Caco-2 (cell line): ENCODE data around the gene FAM43A. TPM values are rescaled to one million over a fixed set of nuclear protein-coding genes. Genes with fewer than 3 reads are reported as not detected.

Experiments used
- BruUV-seq: library from RNA; stranded (reverse); fragments of 400-500 nt; replicated peaks from 2 replicates; lab custom pipeline; 2021; lab: Mats Ljungman, UMichigan
- CTCF ChIA-PET: fragments of 300-600 bp; sonication (Branson Sonifier 250); formaldehyde crosslinking; loops from one replicate; lab custom pipeline; 2022; ENCODE audit warnings: antibody characterized with exemption; lab: Charles Lee
- POLR2A ChIA-PET: fragments of 300-600 bp; sonication (Branson Sonifier 250); formaldehyde crosslinking; loops from one replicate; lab custom pipeline; 2022; ENCODE audit warnings: antibody characterized with exemption; lab: Charles Lee
- DNase-seq, 2 experiments: peaks; one replicate each; pipeline versions ENCODE4 v3.0.0 to v3.0.0-alpha.2; 2020 to 2022
- H3K27me3 ChIP-seq: replicated peaks from 2 replicates; pipeline ENCODE4 v1.6.0; 2011; ENCODE audit warnings: low read length; ENCODE audit not compliant: control insufficient read depth, insufficient read depth
- H3K36me3 ChIP-seq: 2 replicates; pipeline ENCODE4 v1.5.1; 2011; ENCODE audit warnings: low read length; ENCODE audit not compliant: control insufficient read depth, insufficient read depth
- H3K4me1 ChIP-seq: fragments of 250-450 bp; sonication (Bioruptor Pico); 2 replicates; pipeline ENCODE4 v1.5.1; 2020; ENCODE audit warnings: mild to moderate bottlenecking
- H3K4me3 ChIP-seq: 2 replicates; pipeline ENCODE4 v1.5.1; 2011; ENCODE audit warnings: low read depth, mild to moderate bottlenecking, control low read depth, low read length
- H3K9me3 ChIP-seq: fragments of 250-450 bp; sonication (Bioruptor Pico); 2 replicates; pipeline ENCODE4 v1.5.1; 2020; ENCODE audit warnings: mild to moderate bottlenecking, moderate library complexity
- H3K27ac Mint-ChIP-seq: one replicate; pipeline ENCODE4 v1.8.0; 2022; ENCODE audit warnings: mixed read lengths; ENCODE audit not compliant: unreplicated experiment
- H3K27me3 Mint-ChIP-seq: one replicate; pipeline ENCODE4 v1.8.0; 2022; ENCODE audit warnings: mixed read lengths; ENCODE audit not compliant: insufficient read depth, unreplicated experiment
- H3K36me3 Mint-ChIP-seq: one replicate; pipeline ENCODE4 v1.8.0; 2022; ENCODE audit warnings: mild to moderate bottlenecking, mixed read lengths; ENCODE audit not compliant: insufficient read depth, unreplicated experiment
- H3K4me1 Mint-ChIP-seq: one replicate; pipeline ENCODE4 v1.8.0; 2022; ENCODE audit warnings: low read depth, mixed read lengths; ENCODE audit not compliant: unreplicated experiment
- H3K4me3 Mint-ChIP-seq: one replicate; pipeline ENCODE4 v1.8.0; 2022; ENCODE audit warnings: mild to moderate bottlenecking, moderate library complexity, mixed read lengths; ENCODE audit not compliant: unreplicated experiment
- H3K9me3 Mint-ChIP-seq: one replicate; pipeline ENCODE4 v1.8.0; 2022; ENCODE audit warnings: mixed read lengths; ENCODE audit not compliant: unreplicated experiment
- CTCF ChIP-seq, 2 experiments: fragments of 200-600 bp in 1 of 2; IDR thresholded peaks; 1 replicate in 1 of 2; 2 replicates in 1 of 2; pipeline versions ENCODE4 v1.5.1 to v1.8.0; 2011 to 2022; ENCODE audit warnings: antibody characterized with exemption in 1 of 2, control low read depth in 1 of 2, inconsistent platforms in 1 of 2, low read depth in 1 of 2, low read length in 1 of 2, mild to moderate bottlenecking in 1 of 2, moderate library complexity in 1 of 2; ENCODE audit not compliant: insufficient read depth in 1 of 2, severe bottlenecking in 1 of 2, unreplicated experiment in 1 of 2
- intact Hi-C: fragments of 100-400 bp; cut with micrococcal nuclease; formaldehyde crosslinking; loops from one replicate; pipeline ENCODE4 v1.10.0; 2022; ENCODE audit not compliant: unreplicated experiment
- total RNA-seq: library from RNA; stranded (reverse); gene quantifications from 2 replicates; pipeline ENCODE4 v1.2.3, GENCODE V29; 2022

The FAM43A gene
- total RNA-seq, 1 experiment from 2014 or later, result 3.5 TPM

DNA sequence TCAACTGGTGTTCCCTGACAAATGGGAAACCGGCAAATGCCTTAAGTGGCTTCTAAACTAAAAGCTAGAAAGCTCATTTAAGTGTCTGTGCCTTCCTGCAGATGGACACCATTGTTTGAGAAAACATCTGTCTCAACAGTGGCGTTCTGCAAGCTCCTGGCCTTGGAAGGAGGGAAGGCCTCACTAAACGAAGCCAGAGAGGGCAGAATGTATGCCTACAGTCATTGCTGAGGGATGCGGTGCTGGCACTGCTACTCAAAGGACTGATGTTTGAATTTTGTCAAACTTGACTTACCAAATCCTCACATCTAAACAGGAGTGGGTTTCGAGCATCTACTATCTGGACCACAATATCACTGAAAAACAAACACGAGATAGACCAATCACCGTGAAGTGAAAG lies 25.9 kb upstream of the FAM43A start:
- DNase-seq, result no peak
- no peaks in the 10 kb centered on the region for H3K9me3 ChIP-seq
- H3K4me3 ChIP-seq, result no peak overlapping the region
- Mint-ChIP-seq H3K36me3 (peaks cover 36% of the 10 kb centered on the region), H3K27me3 (no peaks in the 10 kb centered on the region), H3K4me1 (no peaks in the 10 kb centered on the region), H3K4me3 (no peak overlapping the region), H3K9me3 (no peaks in the 10 kb centered on the region), H3K27ac (no peak overlapping the region)
- no TSS peak for BruUV-seq
- ChIA-PET POLR2A (no interaction called here), CTCF (no interaction called here)
- intact Hi-C loops, result no loop called here
- H3K4me1 ChIP-seq, result no peaks in the 10 kb centered on the region
- H3K27me3 ChIP-seq, result no peaks in the 10 kb centered on the region
- no peak for TF ChIP-seq CTCF (IDR thresholded peaks at IDR 0.05; ENCODE audit: insufficient read depth in 1 of 2, low read depth in 1 of 2, low read length in 1 of 2, severe bottlenecking in 1 of 2, unreplicated experiment in 1 of 2)
- H3K36me3 ChIP-seq, result no peaks in the 10 kb centered on the region; the same call in 1 of the 2 replicates

- H3K9me3 Mint-ChIP-seq, result no peaks in the 10 kb centered on the region
- Histone ChIP-seq H3K27me3 (no peaks in the 10 kb centered on the region), H3K4me1 (no peaks in the 10 kb centered on the region), H3K4me3 (no peak overlapping the region), H3K36me3 (no peaks in the 10 kb centered on the region; the same call in 1 of the 2 replicates), H3K9me3 (no peaks in the 10 kb centered on the region)
- H3K4me1 Mint-ChIP-seq, result no peaks in the 10 kb centered on the region
- BruUV-seq, result no TSS peak
- DNase-seq, result no peak
- CTCF ChIA-PET, result no interaction called here
- POLR2A ChIA-PET, result no interaction called here
- no peak for TF ChIP-seq CTCF (IDR thresholded peaks at IDR 0.05; ENCODE audit: insufficient read depth in 1 of 2, low read depth in 1 of 2, low read length in 1 of 2, severe bottlenecking in 1 of 2, unreplicated experiment in 1 of 2)
- H3K36me3 Mint-ChIP-seq, result peaks cover 41% of the 10 kb centered on the region
- no peaks in the 10 kb centered on the region for H3K27me3 Mint-ChIP-seq
- no peak overlapping the region for H3K4me3 Mint-ChIP-seq
- no peak overlapping the region for H3K27ac Mint-ChIP-seq
- intact Hi-C loops, result no loop called here
Observed at GRCh38 chr3:194661374-194661773, 24.3 kb upstream of the FAM43A start.

DNA sequence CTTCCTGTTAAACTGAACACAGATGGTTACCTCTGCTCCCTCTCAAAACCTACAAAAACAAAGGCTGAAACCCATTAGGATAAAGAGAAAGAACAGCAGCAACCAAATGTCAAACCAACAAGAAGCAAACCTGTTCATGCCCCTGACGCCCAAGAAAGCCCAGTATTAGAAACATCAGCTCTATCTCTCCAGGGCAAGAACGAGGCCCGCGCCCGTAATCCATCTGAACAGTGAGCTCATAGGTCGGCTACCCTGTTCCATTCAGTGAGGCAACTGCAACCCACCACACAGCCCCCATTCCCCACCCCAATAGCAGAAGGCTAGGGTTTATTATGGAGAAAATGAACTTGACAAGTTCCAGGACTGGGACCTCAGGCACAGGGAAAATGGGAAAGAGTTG lies 23.7 kb upstream of the FAM43A start:
- peaks cover 37% of the 10 kb centered on the region for H3K36me3 Mint-ChIP-seq

More for the DNA sequence above, 23.7 kb upstream of the FAM43A start:
- POLR2A ChIA-PET, result no interaction called here
- no TSS peak for BruUV-seq
- no peaks in the 10 kb centered on the region for H3K27me3 ChIP-seq
- Mint-ChIP-seq H3K9me3 (no peaks in the 10 kb centered on the region), H3K27me3 (no peaks in the 10 kb centered on the region), H3K27ac (no peak overlapping the region), H3K4me1 (no peaks in the 10 kb centered on the region), H3K4me3 (no peak overlapping the region)
- H3K36me3 ChIP-seq, result no peaks in the 10 kb centered on the region; the same call in 1 of the 2 replicates
- no peaks in the 10 kb centered on the region for H3K9me3 ChIP-seq
- H3K4me3 ChIP-seq, result no peak overlapping the region
- no peak for TF ChIP-seq CTCF (IDR thresholded peaks at IDR 0.05; ENCODE audit: insufficient read depth in 1 of 2, low read depth in 1 of 2, low read length in 1 of 2, severe bottlenecking in 1 of 2, unreplicated experiment in 1 of 2)
- DNase-seq, result no peak
- CTCF ChIA-PET, result no interaction called here
- intact Hi-C loops, result no loop called here
- H3K4me1 ChIP-seq, result no peaks in the 10 kb centered on the region
